Activated naive CD8-positive, alpha-beta T cell treated with anti-CD3 and anti-CD28 coated beads, Interleukin-2, amount 50 U/mL, for 24 hours (primary cell): Measurements from ENCODE around the gene IL25.

ENCODE experiments used
- ATAC-seq: fragments of 150-1000 bp; cut with Tn5 transposase; one replicate; pipeline ENCODE4 v1.10.0; 2021
- DNase-seq: peaks from one replicate; pipeline ENCODE4 v3.0.0; 2021
- H3K27ac Mint-ChIP-seq: one replicate; pipeline ENCODE4 v1.8.0; 2021; ENCODE audit warnings: mild to moderate bottlenecking, mixed read lengths
- H3K27me3 Mint-ChIP-seq: one replicate; pipeline ENCODE4 v1.8.0; 2021; ENCODE audit warnings: mixed read lengths
- H3K36me3 Mint-ChIP-seq: one replicate; pipeline ENCODE4 v1.8.0; 2021; ENCODE audit warnings: low read depth, mixed read lengths
- H3K4me1 Mint-ChIP-seq: one replicate; pipeline ENCODE4 v1.8.0; 2021; ENCODE audit warnings: mixed read lengths
- H3K4me3 Mint-ChIP-seq: one replicate; pipeline ENCODE4 v1.8.0; 2021; ENCODE audit warnings: mild to moderate bottlenecking, moderate library complexity, mixed read lengths
- H3K9me3 Mint-ChIP-seq: one replicate; pipeline ENCODE4 v1.8.0; 2021; ENCODE audit warnings: mixed read lengths

Gene IL25

GRCh38 chr14:23347406-23348296 lies 25.0 kb upstream of the IL25 start:
- Mint-ChIP-seq H3K27ac (no peak overlapping the region), H3K4me1 (peaks cover 5% of the 10 kb centered on the region), H3K9me3 (no peaks in the 10 kb centered on the region), H3K36me3 (no peaks in the 10 kb centered on the region), H3K4me3 (no peak overlapping the region), H3K27me3 (peaks cover 19% of the 10 kb centered on the region)
- ATAC-seq (no peak), DNase-seq (no peak)

- no peak for ATAC-seq
- Mint-ChIP-seq H3K4me3 (no peak overlapping the region), H3K4me1 (peaks cover 11% of the 10 kb centered on the region), H3K27ac (no peak overlapping the region), H3K9me3 (no peaks in the 10 kb centered on the region), H3K27me3 (peaks cover 24% of the 10 kb centered on the region), H3K36me3 (no peaks in the 10 kb centered on the region)
- DNase-seq, result no peak
Observed at GRCh38 chr14:23348297-23348655, 24.3 kb upstream of the IL25 start.

DNA sequence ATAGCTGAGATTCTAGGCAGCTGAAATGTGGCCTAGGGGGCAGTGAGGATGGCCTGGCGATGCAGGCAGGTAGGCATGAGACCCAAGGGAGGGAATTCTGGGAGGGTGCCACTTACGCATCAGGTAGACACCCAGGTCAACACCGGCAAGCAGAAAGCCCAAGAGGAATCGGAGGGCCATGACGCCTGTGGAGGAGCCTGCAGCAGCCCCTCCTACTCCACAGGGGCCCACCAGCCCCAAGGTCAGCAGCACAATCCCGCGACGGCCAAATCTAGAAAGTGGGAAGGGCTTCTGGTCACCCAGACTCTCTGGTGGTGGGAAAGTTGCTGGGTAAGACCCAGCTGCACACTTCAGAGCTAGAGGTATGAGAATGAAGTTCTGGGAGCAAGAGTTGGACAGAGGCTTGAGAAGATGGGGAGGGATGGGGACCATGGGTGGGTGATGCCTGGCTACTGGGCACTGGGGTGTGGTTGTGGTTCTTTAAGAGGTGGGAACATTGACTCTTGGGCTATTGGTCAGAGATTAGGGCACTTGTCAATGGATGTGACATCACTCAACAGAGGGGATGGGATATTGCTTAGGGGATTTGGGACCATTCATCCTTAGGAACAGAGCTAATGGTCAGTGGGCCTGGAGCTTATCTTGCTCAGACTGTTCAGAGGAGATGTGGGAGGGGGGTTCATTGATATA lies 23.3 kb upstream of the IL25 start:
- H3K27me3 Mint-ChIP-seq, result peaks cover 30% of the 10 kb centered on the region
- H3K4me3 Mint-ChIP-seq, result no peak overlapping the region
- H3K4me1 Mint-ChIP-seq, result peaks cover 13% of the 10 kb centered on the region
- H3K9me3 Mint-ChIP-seq, result no peaks in the 10 kb centered on the region
- H3K27ac Mint-ChIP-seq, result no peak overlapping the region
- no peak for DNase-seq
- H3K36me3 Mint-ChIP-seq, result no peaks in the 10 kb centered on the region
- ATAC-seq, result no peak

DNA sequence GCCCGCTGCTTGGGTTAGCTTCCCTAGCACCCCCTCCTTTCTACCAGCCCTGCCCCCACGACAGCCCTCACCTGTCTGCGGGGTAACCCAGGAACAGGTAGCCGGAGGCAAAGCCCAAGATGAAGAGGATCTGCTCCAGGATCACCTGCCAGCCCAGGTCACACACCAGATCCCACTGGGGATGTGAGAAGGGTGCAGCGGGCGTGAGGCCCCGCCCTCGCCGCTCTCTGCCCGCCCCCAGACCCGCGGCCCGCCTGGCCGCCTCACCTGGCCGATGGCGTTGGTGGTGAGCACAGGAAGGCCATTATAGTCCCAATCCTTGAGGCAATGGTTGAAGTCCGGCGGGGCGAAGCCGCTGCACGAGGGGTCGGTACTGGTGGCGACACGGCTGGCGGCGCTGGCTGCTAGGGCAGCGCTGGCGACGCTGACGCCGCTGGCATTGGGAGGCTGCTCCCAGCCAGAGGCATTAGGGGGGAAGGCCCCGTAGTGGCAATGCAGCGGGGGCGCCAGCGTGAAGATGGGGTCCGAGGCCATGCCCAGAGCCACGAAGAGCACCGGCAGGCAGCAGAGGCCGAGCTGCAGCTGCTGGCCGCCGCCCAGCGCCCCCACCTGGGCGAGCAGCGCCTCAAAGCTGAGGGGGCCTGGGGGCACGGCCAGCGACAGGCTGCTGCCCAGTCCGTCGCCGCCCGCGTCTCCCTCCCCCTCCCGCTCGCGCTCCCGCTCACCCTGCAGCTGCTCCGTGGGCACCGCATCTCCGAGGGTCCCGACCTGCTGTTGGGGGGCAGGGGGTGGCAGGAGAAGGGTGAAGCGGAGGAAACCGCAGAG lies 20.7 kb upstream of the IL25 start:
- ATAC-seq (no peak), DNase-seq (peak; percentile 20)
- Mint-ChIP-seq H3K4me3 (peak overlapping the region; percentile 61), H3K36me3 (no peaks in the 10 kb centered on the region), H3K9me3 (no peaks in the 10 kb centered on the region), H3K27me3 (peaks cover 30% of the 10 kb centered on the region), H3K27ac (no peak overlapping the region), H3K4me1 (peaks cover 13% of the 10 kb centered on the region)

- Mint-ChIP-seq H3K4me3 (peak within 1 kb of the TSS; percentile 61), H3K27me3 (peaks cover 30% of the 10 kb centered on the region), H3K27ac (peak within 1 kb of the TSS; percentile 47), H3K36me3 (no peaks in the 10 kb centered on the region), H3K9me3 (no peaks in the 10 kb centered on the region), H3K4me1 (peaks cover 13% of the 10 kb centered on the region)
- DNase-seq (peak; percentile 52), ATAC-seq (peak; percentile 82)
Observed at GRCh38 chr14:23352506-23353432, 19.8 kb upstream of the IL25 start, which contains the start of gene SLC22A17. SLC22A17 (minus strand) TSS chr14:23352887.

DNA sequence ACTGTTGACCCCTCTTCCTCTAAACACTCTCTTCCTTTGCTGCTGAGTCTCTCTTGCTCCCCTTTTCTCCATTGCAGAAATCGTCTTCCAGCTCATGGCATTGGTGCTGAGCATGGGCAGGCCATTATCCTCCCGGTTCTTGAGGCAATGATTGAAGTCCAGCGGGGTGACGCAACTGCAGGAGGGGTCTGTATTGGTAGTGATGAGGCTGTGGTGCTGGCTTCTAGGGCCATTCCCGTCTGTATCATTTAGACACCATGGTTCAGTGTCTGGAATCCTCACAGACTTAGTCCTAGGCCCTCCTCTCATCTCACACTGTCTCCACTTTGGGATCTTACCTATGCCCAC lies 19.2 kb upstream of the IL25 start:
- Mint-ChIP-seq H3K9me3 (no peaks in the 10 kb centered on the region), H3K4me1 (peaks cover 13% of the 10 kb centered on the region), H3K27me3 (peaks cover 30% of the 10 kb centered on the region), H3K36me3 (no peaks in the 10 kb centered on the region), H3K4me3 (peak overlapping the region; percentile 61), H3K27ac (peak overlapping the region; percentile 47)
- ATAC-seq (no peak), DNase-seq (no peak)

DNA sequence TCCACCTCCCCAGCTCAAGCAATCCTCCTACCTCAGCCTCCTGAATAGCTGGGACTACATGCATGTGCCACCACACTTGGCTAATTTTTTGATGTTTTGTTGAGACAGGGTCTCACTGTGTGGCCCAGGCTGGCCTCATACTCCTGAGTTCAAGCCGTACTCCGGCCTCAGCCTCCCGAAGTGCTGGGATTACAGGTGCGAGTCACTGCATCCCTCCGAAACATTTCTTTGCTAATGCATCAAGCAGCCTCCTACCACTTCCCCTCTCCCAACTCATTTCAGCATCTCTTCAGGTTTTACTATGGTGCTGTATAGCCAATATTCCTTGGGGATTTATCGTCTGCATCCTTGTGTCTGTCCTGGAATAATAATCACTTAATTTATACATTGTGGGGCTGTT lies 17.6 kb upstream of the IL25 start:
- Mint-ChIP-seq H3K4me1 (peaks cover 13% of the 10 kb centered on the region), H3K9me3 (no peaks in the 10 kb centered on the region), H3K36me3 (no peaks in the 10 kb centered on the region), H3K27ac (no peak overlapping the region), H3K27me3 (peaks cover 27% of the 10 kb centered on the region), H3K4me3 (no peak overlapping the region)
- no peak for DNase-seq
- no peak for ATAC-seq

DNA sequence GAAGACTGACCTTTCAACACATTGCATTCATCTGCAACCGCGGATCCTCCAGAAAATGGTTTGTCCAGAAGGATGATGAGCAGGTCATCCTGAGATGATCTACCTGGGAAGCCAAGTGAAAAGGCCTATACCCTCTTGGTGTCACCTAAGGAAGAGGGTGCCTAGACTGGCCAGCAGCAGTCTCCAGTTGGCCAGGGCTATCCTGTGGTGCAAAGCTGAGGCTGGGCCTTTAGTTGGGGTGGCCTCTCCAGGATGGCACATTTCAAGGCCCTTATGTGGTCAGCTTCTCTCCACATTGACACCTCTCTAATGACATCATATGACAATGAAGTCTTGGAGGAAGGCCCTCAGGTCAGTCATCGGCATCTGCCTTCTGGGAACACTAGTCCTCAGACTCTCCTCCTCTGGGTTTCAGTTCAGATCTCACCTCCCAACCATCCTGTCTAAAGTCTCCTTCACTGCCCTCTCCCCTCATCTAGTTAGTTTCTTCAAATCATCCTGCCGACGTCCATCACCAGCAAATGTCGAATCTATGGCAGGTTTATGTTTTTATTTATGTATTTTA lies 16.7 kb upstream of the IL25 start:
- Mint-ChIP-seq H3K9me3 (no peaks in the 10 kb centered on the region), H3K36me3 (no peaks in the 10 kb centered on the region), H3K4me3 (no peak overlapping the region), H3K27me3 (peaks cover 19% of the 10 kb centered on the region), H3K4me1 (peaks cover 13% of the 10 kb centered on the region), H3K27ac (no peak overlapping the region)
- ATAC-seq (no peak), DNase-seq (no peak)

DNA sequence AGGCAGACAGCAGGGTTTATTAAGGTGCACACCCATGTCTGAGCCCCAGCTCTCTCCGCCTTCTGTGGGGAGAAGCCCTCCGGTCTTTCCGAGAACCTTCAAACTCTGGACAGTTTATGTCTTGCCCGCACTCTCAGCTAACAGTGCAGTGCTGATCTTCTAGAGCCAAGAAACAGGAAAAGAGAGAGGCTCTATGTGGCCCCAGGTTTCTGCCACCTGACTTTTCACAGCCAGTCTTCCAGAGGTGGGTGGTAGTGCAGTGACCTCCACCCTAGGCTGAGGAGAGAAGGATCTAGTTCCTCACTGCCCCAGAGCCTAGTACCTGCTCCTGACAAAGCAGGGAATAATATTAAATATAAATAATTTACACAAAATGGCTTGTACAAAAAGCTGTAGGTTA lies 15.9 kb upstream of the IL25 start:
- H3K4me3 Mint-ChIP-seq, result no peak overlapping the region
- ATAC-seq, result no peak
- H3K27me3 Mint-ChIP-seq, result peaks cover 13% of the 10 kb centered on the region
- H3K9me3 Mint-ChIP-seq, result no peaks in the 10 kb centered on the region
- H3K27ac Mint-ChIP-seq, result no peak overlapping the region
- DNase-seq, result no peak
- H3K36me3 Mint-ChIP-seq, result no peaks in the 10 kb centered on the region
- H3K4me1 Mint-ChIP-seq, result peaks cover 8% of the 10 kb centered on the region

GRCh38 chr14:23357261-23357660 lies 15.3 kb upstream of the IL25 start:
- no peak overlapping the region for H3K27ac Mint-ChIP-seq
- H3K4me1 Mint-ChIP-seq, result peaks cover 8% of the 10 kb centered on the region
- no peaks in the 10 kb centered on the region for H3K36me3 Mint-ChIP-seq
- H3K9me3 Mint-ChIP-seq, result no peaks in the 10 kb centered on the region
- peaks cover 13% of the 10 kb centered on the region for H3K27me3 Mint-ChIP-seq
- ATAC-seq (no peak), DNase-seq (no peak)
- no peak overlapping the region for H3K4me3 Mint-ChIP-seq

DNA sequence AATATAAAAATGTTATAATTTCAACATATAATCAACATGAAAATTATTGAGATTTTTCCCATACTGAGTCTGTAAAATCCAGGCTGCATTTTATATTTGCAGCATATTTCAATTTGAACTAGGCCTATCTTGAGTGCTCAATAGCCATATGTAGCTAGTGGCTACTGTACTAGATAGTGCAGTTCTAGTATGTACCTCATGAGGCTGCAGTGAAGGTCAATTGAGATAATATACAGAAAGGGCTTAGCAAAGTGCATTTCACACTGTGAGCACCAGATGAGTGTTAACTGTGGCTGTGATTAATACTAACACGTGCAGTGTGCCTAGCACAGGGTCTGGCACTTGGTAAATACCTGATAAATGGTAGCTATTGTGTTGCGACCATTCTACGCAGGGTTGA lies 14.6 kb upstream of the IL25 start:
- no peak for ATAC-seq
- H3K27me3 Mint-ChIP-seq, result peaks cover 11% of the 10 kb centered on the region

GRCh38 chr14:23358553-23359166 lies 13.9 kb upstream of the IL25 start:
- H3K27ac Mint-ChIP-seq, result no peak overlapping the region
- peaks cover 6% of the 10 kb centered on the region for H3K27me3 Mint-ChIP-seq
- no peaks in the 10 kb centered on the region for H3K9me3 Mint-ChIP-seq
- H3K4me3 Mint-ChIP-seq, result no peak overlapping the region
- H3K36me3 Mint-ChIP-seq, result no peaks in the 10 kb centered on the region
- DNase-seq, result no peak
- H3K4me1 Mint-ChIP-seq, result no peaks in the 10 kb centered on the region
- no peak for ATAC-seq

More for the DNA sequence above, 14.6 kb upstream of the IL25 start:
- H3K9me3 Mint-ChIP-seq, result no peaks in the 10 kb centered on the region
- no peaks in the 10 kb centered on the region for H3K36me3 Mint-ChIP-seq
- H3K4me1 Mint-ChIP-seq, result peaks cover 4% of the 10 kb centered on the region
- no peak for DNase-seq
- H3K27ac Mint-ChIP-seq, result no peak overlapping the region
- no peak overlapping the region for H3K4me3 Mint-ChIP-seq

DNA sequence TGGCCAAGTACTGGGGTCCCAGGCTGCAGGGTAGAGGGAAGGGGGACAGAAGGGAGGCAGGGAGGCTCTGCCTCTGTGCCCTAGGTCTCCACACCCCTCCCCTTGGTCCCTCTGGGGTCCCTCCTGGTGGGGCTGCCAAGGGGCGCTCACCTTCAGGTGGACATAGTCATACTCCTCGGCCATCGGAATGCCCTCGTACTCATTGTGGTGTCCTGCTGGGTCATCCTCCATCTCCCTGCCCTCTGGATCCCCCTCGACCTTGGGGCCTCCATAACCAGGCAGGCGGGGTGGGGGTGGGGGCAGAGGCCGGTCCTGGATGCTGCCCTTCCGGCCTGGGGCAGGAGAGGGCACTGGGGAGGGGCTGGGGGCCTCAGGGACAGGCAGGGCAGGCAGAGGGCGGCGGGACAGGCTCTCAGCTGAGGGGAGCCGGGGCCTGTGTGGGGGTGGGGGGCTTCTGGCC lies 13.4 kb upstream of the IL25 start:
- no peak for ATAC-seq
- Mint-ChIP-seq H3K36me3 (no peaks in the 10 kb centered on the region), H3K4me1 (no peaks in the 10 kb centered on the region), H3K27ac (no peak overlapping the region), H3K9me3 (no peaks in the 10 kb centered on the region), H3K4me3 (no peak overlapping the region), H3K27me3 (peaks cover 5% of the 10 kb centered on the region)
- no peak for DNase-seq
